ENCODE results near the gene ROS1.

Gene ROS1

GRCh38 chr6:117440706-117441525 lies 15.2 kb upstream of the ROS1 start:
- DNase-seq, result no peak

- DNase-seq, result no peak
Observed at GRCh38 chr6:117432273-117432672, 6.5 kb upstream of the ROS1 start.

- DNase-seq, result no peak
Observed at GRCh38 chr6:117423754-117424153, 2.0 kb downstream of the ROS1 start.

GRCh38 chr6:117418320-117418719 lies 7.4 kb downstream of the ROS1 start:
- DNase-seq, result no peak

GRCh38 chr6:117417851-117418250 lies 7.9 kb downstream of the ROS1 start:
- DNase-seq, result no peak

- DNase-seq, result no peak
Observed at GRCh38 chr6:117414770-117415169, 11.0 kb downstream of the ROS1 start.

- no peak for DNase-seq
Observed at GRCh38 chr6:117411474-117411873, 14.3 kb downstream of the ROS1 start.

- DNase-seq, result no peak
Observed at GRCh38 chr6:117409863-117410262, 15.9 kb downstream of the ROS1 start.

- no peak for DNase-seq
Observed at GRCh38 chr6:117409420-117409819, 16.3 kb downstream of the ROS1 start.

- no peak for DNase-seq
Observed at GRCh38 chr6:117404548-117404947, 21.2 kb downstream of the ROS1 start.

GRCh38 chr6:117401799-117402198 lies 23.9 kb downstream of the ROS1 start:
- no peak for DNase-seq

GRCh38 chr6:117399924-117400323 lies 25.8 kb downstream of the ROS1 start:
- no peak for DNase-seq

GRCh38 chr6:117399126-117399525 lies 26.6 kb downstream of the ROS1 start:
- no peak for DNase-seq

GRCh38 chr6:117397536-117398227 lies 28.1 kb downstream of the ROS1 start:
- DNase-seq, result no peak

- DNase-seq, result no peak
Observed at GRCh38 chr6:117396228-117396627, 29.5 kb downstream of the ROS1 start.

- no peak for DNase-seq
Observed at GRCh38 chr6:117395164-117395563, 30.6 kb downstream of the ROS1 start.

- DNase-seq, result no peak
Observed at GRCh38 chr6:117393045-117393444, 32.7 kb downstream of the ROS1 start.

GRCh38 chr6:117391874-117392583 lies 33.7 kb downstream of the ROS1 start:
- DNase-seq, result no peak

GRCh38 chr6:117389227-117390057 lies 36.3 kb downstream of the ROS1 start:
- DNase-seq, result no peak

- DNase-seq, result no peak
Observed at GRCh38 chr6:117387454-117387974, 38.2 kb downstream of the ROS1 start.

GRCh38 chr6:117384659-117385058 lies 41.1 kb downstream of the ROS1 start:
- no peak for DNase-seq

- DNase-seq, result no peak
Observed at GRCh38 chr6:117381749-117382148, 44.0 kb downstream of the ROS1 start.

GRCh38 chr6:117380298-117380697 lies 45.4 kb downstream of the ROS1 start:
- no peak for DNase-seq

Data from SIG-M5 (cell line).